MCF 10A (cell line): Measurements from ENCODE around the gene PTPRR. TPM values are rescaled to one million over a fixed set of nuclear protein-coding genes. Genes with fewer than 3 reads are reported as not detected.

ENCODE experiments used
- Bru-seq: library from RNA; stranded (reverse); fragments of 400-500 nt; gene quantifications from one replicate; lab custom pipeline; 2021; lab: Mats Ljungman, UMichigan
- BruChase-seq, 2 experiments: library from RNA; stranded (reverse); fragments of 400-500 nt; gene quantifications; one replicate each; lab custom pipeline; 2021; lab: Mats Ljungman, UMichigan
- BruUV-seq: library from RNA; stranded (reverse); fragments of 400-500 nt; replicated peaks from 2 replicates; lab custom pipeline; 2021; lab: Mats Ljungman, UMichigan
- CTCF ChIA-PET: fragments of 300-600 bp; sonication (Branson Sonifier 250); formaldehyde crosslinking; extraction: SDS; loops from one replicate; lab custom pipeline; 2021; ENCODE audit warnings: antibody characterized with exemption, inconsistent platforms; lab: Yijun Ruan, JAX
- POLR2A ChIA-PET: fragments of 300-600, 350-650 bp; sonication (Branson Sonifier 250); formaldehyde crosslinking; extraction: SDS; loops from one replicate; lab custom pipeline; 2020; ENCODE audit warnings: antibody characterized with exemption, inconsistent platforms; lab: Yijun Ruan, JAX
- DNase-seq: peaks from one replicate; pipeline ENCODE4 v3.0.0-alpha.2; 2018; ENCODE audit not compliant: unreplicated experiment
- H3K27ac Mint-ChIP-seq: one replicate; pipeline ENCODE4 v1.8.0; 2022; ENCODE audit warnings: mild to moderate bottlenecking, low read depth, mixed read lengths; ENCODE audit not compliant: unreplicated experiment
- H3K27me3 Mint-ChIP-seq: one replicate; pipeline ENCODE4 v1.8.0; 2022; ENCODE audit warnings: mixed read lengths; ENCODE audit not compliant: insufficient read depth, unreplicated experiment
- H3K36me3 Mint-ChIP-seq: one replicate; pipeline ENCODE4 v1.8.0; 2022; ENCODE audit warnings: mild to moderate bottlenecking, moderate library complexity, mixed read lengths; ENCODE audit not compliant: insufficient read depth, unreplicated experiment
- H3K4me1 Mint-ChIP-seq: one replicate; pipeline ENCODE4 v1.8.0; 2022; ENCODE audit warnings: mixed read lengths; ENCODE audit not compliant: insufficient read depth, unreplicated experiment
- H3K4me3 Mint-ChIP-seq: one replicate; pipeline ENCODE4 v1.8.0; 2022; ENCODE audit warnings: mild to moderate bottlenecking, moderate library complexity, mixed read lengths; ENCODE audit not compliant: unreplicated experiment
- H3K9me3 Mint-ChIP-seq: one replicate; pipeline ENCODE4 v1.8.0; 2022; ENCODE audit warnings: mixed read lengths; ENCODE audit not compliant: unreplicated experiment
- intact Hi-C: fragments of 100-400 bp; cut with micrococcal nuclease; formaldehyde crosslinking; loops from 2 replicates; pipeline ENCODE4 v1.14.1; 2022
- long read RNA-seq: library from polyadenylated mRNA; stranded (forward); transcript quantifications from one replicate; pipeline ENCODE4 v2.0.0, GENCODE V29; 2022
- total RNA-seq: library from RNA; stranded (reverse); gene quantifications from 2 replicates; pipeline ENCODE4 v1.2.3, GENCODE V29; 2022
- TF ChIP-seq, protein P1 (sequence below): fragments of 200-600 bp; IDR thresholded peaks from one replicate; pipeline ENCODE4 v1.8.0; 2022; ENCODE audit warnings: antibody characterized with exemption, mild to moderate bottlenecking; ENCODE audit not compliant: unreplicated experiment

PTPRR gene, protein sequence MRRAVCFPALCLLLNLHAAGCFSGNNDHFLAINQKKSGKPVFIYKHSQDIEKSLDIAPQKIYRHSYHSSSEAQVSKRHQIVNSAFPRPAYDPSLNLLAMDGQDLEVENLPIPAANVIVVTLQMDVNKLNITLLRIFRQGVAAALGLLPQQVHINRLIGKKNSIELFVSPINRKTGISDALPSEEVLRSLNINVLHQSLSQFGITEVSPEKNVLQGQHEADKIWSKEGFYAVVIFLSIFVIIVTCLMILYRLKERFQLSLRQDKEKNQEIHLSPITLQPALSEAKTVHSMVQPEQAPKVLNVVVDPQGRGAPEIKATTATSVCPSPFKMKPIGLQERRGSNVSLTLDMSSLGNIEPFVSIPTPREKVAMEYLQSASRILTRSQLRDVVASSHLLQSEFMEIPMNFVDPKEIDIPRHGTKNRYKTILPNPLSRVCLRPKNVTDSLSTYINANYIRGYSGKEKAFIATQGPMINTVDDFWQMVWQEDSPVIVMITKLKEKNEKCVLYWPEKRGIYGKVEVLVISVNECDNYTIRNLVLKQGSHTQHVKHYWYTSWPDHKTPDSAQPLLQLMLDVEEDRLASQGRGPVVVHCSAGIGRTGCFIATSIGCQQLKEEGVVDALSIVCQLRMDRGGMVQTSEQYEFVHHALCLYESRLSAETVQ
- 0.17 TPM in 1 of 2 replicates, not detected in the other for total RNA-seq
- Bru-seq, nascent RNA = percentile 8 among the genes with signal in this experiment
- BruChase-seq, experiment 1, labeled RNA remaining after a 6-hour chase = percentile 8 among the genes with signal in this experiment
- percentile 6 among the genes with signal in this experiment for BruChase-seq, experiment 2, labeled RNA remaining after a 2-hour chase
- long read RNA-seq = 0 reads

DNA sequence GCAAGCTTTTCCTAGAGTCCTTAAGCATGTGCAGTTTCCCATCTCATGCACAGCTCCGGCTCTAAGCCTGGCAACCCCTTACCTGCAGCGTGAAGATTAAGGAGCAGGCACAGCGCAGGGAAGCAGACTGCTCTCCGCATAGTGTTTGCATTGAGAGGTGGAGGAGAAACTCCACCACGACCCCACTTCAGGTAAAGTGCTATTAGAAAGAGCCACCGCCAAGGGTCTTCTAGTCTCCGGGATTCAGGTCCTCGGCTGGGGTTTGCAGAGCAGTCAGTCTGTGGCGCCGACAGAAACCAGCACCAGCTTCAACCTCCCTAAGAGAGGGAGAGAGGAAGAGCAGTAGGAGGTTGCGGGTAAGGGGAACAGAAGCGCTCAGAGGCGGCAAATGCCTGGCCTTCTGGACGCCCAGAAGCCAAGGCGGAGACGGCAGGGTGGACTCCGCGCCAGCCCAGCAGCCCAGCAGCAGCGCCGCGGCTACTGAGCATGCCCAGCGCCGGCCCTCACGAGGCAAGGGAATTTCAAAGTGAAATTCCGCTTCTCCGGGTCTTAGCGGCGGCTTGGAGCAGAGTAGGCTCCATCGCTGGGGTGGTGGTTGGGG is at the start of gene PTPRR:
Gene PTPRR, minus strand, starts transcription at position 488 of the 601 bp plus-strand sequence. Its CDS starts 348 bp downstream, at position 140.
- no peaks in the 10 kb centered on the region for H3K36me3 Mint-ChIP-seq
- no peak for DNase-seq
- no peaks in the 10 kb centered on the region for H3K9me3 Mint-ChIP-seq
- POLR2A ChIA-PET = no interaction called here
- no peak within 1 kb of the TSS for H3K27ac Mint-ChIP-seq
- CTCF ChIA-PET = interaction anchor here (0.7 kb wide), 1 partner anchor 89 kb away, joined by 4 read pairs; no protein-coding TSS in a partner anchor
- TF ChIP-seq, protein P1, sequence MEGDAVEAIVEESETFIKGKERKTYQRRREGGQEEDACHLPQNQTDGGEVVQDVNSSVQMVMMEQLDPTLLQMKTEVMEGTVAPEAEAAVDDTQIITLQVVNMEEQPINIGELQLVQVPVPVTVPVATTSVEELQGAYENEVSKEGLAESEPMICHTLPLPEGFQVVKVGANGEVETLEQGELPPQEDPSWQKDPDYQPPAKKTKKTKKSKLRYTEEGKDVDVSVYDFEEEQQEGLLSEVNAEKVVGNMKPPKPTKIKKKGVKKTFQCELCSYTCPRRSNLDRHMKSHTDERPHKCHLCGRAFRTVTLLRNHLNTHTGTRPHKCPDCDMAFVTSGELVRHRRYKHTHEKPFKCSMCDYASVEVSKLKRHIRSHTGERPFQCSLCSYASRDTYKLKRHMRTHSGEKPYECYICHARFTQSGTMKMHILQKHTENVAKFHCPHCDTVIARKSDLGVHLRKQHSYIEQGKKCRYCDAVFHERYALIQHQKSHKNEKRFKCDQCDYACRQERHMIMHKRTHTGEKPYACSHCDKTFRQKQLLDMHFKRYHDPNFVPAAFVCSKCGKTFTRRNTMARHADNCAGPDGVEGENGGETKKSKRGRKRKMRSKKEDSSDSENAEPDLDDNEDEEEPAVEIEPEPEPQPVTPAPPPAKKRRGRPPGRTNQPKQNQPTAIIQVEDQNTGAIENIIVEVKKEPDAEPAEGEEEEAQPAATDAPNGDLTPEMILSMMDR = no peak
- no peaks in the 10 kb centered on the region for H3K4me1 Mint-ChIP-seq
- intact Hi-C loops = no loop called here
- BruUV-seq = no TSS peak
- peak within 1 kb of the TSS; percentile 26 for H3K4me3 Mint-ChIP-seq
- peaks cover 46% of the 10 kb centered on the region for H3K27me3 Mint-ChIP-seq

DNA sequence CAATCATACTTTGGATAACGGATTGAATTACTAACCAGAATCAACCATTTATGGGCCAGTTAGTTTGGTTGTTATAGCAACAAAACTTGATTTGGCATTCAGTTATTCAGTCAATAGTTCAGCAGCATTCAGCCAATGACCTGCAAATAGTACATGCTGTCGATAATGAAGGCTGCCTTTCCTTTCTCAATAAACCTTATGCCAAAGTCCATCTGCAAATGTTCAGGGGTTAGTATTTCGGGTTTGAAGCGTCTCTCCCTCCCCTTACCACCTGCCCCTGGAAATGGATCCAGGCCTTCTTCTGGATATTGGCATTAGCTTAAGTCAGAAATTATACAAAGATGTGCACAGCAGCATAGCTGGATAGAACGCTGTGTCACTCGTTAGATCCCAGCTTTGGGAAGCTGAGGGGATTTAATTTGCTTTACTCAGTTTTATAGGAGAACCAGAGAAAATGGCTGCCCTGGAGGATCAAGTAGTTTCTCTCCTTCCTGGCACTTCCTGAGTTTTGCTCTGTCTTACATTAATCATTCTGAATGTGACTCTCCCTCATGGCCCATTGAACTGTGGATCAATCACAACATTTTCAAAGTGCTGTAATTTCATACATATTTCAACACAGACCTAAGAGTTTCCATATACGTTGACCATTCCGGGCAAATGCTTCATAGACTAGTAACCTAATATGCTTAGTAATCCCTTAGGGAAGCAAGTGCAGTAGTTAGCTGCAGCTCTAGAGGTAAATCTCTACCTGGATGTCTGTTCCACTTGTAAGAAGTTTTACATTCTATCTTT is 46.7 kb upstream of the PTPRR start:
- no TSS peak for BruUV-seq
- no peak for DNase-seq
- no peaks in the 10 kb centered on the region for H3K9me3 Mint-ChIP-seq
- H3K27ac Mint-ChIP-seq = no peak overlapping the region
- TF ChIP-seq, protein P1 = no peak
- POLR2A ChIA-PET = interaction anchor here (0.6 kb wide), 1 partner anchor 307 kb away, joined by 3 read pairs; no protein-coding TSS in a partner anchor
- H3K27me3 Mint-ChIP-seq = no peaks in the 10 kb centered on the region
- CTCF ChIA-PET = interaction anchor here (0.6 to 0.7 kb wide), 3 partner anchors 63 to 329 kb away, joined by 3 to 4 read pairs (median 4); no protein-coding TSS in a partner anchor
- H3K36me3 Mint-ChIP-seq = no peaks in the 10 kb centered on the region
- H3K4me1 Mint-ChIP-seq = peaks cover 11% of the 10 kb centered on the region
- intact Hi-C loops = no loop called here
- no peak overlapping the region for H3K4me3 Mint-ChIP-seq

DNA sequence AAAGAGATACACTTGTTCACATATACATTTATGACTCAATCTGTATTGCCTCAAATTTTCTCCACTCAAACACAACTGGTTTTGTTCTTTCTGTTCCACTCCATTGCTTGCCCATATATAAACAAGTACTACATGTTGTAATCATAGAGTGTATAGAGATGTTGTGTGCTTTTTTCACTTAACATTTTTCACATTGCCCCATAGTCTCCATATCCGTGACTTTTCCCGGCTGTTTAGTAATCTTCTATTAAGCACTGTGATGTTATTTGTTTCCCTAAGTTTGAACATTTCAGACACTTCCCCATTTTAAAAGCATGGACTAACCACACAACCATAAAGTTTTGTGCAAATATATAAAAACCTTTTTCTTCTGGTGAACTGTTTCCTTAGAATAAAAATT is 45.5 kb upstream of the PTPRR start:
- CTCF ChIA-PET = no interaction called here
- no TSS peak for BruUV-seq
- intact Hi-C loops = no loop called here

More for the DNA sequence above, 45.5 kb upstream of the PTPRR start:
- TF ChIP-seq, protein P1 = no peak
- Mint-ChIP-seq H3K27ac (no peak overlapping the region), H3K36me3 (no peaks in the 10 kb centered on the region), H3K27me3 (no peaks in the 10 kb centered on the region), H3K9me3 (no peaks in the 10 kb centered on the region), H3K4me3 (no peak overlapping the region), H3K4me1 (peaks cover 10% of the 10 kb centered on the region)
- DNase-seq = no peak
- POLR2A ChIA-PET = no interaction called here
